Activated CD4-positive, alpha-beta T cell treated with anti-CD3 and anti-CD28 coated beads, Interleukin-2, amount 50 U/mL, for 1 hour (primary cell): ENCODE data around the gene RAP1GAP.
"Not testable (repeated sequence)": the region's sequence is repeated elsewhere in the genome, so short reads cannot be mapped to it uniquely, and the experiment has no call there.

Source experiments
- DNase-seq: peaks from one replicate; pipeline ENCODE4 v3.0.0-alpha.2; 2020

The RAP1GAP gene

DNA sequence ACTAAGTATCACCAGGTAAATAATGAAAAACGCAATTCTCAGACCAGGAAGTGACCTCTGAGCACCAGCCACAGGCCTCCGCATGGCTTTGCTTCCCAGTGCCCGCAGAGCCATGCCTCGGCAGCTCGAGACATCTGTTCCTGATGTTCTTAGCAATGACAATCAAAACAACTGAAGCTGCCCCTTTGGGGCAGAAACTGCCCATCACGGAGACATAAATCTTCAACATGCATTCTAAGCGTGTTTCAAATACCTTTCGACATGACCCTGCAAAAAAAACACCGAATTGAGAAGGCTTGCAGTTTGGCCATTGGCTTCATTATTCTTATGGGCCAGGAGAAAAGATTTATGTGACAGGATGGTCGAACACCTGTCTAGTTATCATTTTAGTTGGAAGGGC lies 5.8 kb upstream of the RAP1GAP start:
- no peak for DNase-seq

DNA sequence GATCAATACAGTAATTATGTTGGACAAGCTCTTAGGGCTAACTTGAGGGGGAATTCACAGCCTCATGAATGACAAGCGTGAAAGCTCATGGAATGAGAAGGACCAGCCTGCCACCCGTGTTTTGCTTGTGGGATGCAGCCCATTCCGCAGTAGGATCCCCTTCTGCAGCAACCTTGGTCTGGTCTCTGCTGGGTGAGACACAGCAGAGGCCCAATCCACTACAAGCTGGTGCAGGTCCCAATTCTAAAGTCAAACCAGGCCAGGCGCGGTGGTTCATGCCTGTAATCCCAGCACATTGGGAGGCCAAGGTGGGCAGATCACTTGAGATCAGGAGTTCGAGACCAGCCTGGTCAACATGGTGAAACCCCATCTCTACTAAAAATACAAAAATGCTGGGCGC lies 4.7 kb upstream of the RAP1GAP start:
- not testable (repeated sequence) for DNase-seq

DNA sequence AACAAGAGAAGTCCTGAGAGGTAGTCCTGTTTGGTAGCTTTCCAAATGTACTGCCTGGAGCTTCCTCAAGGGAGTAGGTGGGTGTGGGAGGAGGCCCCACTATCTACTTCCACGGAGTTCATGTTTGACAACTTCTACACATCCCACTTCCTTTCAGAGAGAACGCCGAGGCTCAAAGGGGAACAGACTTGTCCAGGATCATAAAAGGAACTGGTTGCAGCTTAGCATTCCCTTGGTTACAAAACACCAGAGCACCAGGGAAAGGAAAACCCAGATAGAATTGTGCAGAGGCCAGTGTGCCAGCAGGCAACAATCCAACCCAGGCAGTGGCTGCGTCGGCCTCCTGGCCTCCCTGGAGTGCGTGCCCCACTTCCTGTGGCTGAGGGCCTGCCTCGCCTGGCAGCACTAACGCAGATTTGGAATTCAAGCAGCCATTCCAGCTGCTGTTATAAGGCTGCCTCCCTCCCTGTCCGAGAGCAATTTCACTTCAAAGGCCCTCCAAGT lies 4.2 kb upstream of the RAP1GAP start:
- DNase-seq: no peak

DNA sequence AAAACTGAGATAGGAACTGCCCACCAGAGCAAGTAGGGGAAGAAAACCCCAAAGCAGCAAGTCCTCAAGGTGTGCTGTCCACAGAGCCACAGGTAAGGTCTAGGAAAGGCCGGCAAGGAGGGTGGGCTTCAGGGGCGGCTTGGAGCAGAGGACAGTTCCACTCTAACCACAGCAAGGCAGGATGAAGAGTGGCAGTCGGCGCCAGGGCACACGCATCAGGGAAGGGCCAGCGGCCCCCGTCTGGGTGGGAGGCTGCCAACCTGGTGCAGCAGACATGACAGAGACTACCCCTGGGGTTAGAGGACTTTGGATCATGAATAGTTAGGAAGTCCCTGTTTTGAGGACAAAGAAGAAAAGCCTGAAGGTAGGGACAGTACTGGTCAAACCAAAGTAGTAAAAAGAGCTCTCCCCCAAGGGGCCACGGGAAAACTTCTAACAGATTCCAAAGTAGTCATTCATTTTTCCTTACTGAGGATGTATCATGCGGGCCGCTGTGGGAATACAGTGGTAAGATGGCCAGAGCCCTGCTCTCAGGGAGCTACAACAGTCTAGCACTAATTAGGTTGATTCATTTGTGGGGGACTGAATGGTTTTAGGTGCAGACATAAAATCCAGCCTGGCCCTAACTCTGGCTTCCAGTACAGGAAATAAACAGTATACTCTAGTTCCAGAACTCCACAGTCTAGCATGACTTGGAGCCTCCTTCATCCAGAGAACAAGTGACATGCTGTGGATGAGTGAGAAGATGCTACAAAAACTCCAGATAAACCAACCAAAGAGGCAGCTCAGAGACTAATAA lies 3.5 kb upstream of the RAP1GAP start:
- DNase-seq: no peak

DNA sequence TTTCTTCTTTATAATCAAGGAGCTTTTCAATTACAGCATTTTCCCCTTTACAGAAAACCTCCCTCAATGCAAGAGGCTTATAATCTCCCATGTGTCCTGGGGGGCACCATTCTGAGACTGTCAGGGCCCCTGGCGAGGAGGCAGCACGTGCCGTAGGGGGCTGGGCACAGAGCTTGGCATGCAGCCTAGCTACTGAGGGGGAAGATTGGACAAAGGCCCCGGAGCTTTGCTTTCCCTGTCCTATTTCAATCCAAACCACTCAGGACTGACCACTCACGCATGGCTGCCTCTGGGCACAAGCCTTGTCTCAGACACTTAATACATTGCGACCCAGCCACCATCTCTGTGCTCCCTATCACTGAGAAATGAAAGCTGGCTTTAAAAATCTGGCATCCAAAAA lies 2.8 kb upstream of the RAP1GAP start:
- no peak for DNase-seq

DNA sequence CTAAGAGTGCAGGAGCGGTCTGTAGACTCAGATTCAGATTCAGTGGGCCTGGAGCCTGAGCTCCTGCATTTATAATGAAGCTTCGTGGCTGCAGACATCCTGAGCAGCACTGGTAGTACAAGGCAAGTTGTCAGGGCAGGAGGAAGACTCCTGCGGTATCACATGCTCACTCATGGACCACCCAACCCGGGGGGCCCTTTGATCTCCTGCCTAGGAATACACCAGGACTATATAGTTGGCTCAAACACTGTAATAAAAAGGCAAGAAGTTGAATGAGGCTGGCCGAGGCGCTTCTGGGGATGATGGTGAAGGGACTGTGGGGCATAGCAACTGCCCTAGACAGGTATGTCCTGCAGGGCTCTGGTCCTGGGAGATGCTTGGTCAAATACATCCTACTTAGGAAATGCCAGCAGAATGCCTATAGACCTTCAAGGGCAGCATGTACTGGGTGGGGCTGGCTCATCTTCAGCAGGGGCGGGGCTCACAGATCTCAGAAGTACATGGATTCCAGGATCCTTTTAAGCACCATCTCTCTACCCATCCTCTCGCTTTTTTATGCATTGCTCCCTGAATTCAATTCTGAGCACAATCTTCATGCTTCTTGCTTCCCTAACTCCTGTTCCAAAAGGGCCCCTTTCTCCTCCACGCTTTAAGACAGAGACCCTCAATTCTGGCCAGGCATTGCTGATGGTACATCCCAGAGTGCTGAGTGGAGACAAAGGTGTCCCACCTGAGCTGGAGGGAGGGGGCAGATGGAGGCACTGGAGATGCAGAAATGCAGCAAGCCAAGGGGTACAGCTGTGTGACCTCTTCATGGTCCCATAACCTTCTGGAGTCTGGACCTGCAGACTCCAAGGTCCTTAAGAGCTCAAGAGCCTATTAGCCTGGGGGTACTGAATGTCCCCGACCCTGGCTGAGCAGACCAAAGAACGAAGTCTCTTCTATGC lies 2.1 kb upstream of the RAP1GAP start:
- DNase-seq: no peak

DNA sequence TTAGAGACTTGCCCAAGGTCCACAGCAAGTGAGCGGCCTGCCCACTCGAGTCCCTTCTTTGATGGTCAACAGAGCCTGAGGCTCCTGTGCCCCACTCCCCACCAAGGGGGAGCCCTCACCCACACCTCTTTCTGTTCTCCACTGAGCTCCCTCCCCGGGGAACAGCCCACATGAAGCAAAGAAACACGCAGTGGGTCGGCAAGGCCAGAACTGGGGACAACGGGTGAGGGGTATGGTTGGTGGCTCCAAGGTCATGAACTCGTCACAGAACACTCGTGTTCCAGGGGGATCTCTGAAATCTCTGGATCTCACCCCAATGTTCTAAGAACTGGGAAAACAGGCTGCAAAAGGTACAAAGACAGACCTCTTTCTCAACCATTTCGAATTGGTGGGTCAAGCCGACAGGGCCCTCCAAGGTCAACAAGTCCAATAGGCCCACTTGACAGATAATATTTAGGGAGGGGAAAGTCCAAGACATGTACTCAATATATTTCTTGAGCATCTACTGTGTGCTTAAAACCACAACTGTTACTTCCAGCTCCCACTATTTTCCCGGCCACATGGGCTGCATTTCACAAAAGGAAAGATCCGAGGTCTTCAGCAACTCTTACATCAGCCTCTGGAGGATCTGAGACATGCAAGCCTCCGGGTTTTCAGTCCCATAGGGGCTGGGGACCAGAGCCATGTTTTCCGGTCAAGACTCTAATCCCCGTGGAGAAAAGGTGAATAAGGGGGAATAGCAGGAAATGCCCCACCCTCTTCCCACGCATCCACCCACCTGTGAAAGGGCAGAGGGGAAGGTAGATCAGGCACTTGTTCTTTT lies 1.1 kb upstream of the RAP1GAP start:
- no peak for DNase-seq

DNA sequence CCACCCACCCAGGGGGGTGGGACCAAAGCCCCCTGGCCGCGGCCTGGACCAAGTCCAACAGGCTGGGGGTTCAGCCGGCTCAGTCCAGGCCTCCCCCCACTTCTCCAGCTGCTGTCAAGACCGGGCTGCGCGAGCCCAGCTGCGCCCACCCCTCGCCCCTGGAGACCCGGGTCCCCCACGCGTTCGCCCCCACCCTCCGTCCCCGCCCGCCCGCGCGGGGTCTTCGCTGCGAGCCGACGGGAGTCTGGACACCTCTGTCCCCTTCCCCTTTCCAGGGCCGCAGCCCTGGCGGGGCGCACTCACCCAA lies 253 bp downstream of the RAP1GAP start:
- DNase-seq: no peak

DNA sequence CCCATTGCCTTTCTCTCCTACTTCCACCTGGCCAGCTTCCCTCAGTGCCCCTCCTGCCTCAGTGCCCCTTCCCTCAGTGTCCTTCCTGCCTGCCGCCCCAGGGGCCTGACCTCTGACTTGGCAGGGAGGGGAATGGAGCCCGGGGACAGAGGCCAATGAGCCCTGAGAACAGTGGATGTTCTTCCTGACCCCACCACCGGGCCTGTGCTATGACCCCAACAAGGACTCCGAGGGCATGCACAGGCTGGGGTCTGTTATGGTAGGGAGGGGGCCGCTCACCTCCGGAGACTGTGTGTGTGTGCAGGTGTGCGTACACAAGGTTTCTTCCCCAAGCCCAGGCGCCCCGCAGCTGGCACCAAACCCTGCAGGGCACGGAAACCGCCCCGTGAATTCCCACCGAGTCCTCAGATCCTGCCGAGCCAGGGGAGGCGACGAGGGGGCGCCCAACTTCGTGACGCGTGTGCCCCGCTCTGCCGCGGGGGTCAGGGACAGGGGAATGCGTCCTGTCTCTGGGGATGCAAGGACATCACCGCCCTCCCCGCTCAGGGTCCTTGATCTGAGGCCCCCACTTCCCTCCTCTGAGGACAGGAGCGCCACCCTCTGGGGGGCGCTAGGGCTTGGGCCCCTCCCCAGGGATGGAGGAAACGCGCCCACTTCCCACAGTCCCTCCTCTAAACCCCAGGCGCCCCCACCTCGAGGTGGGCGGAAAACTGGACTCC lies 766 bp downstream of the RAP1GAP start:
- DNase-seq: no peak

DNA sequence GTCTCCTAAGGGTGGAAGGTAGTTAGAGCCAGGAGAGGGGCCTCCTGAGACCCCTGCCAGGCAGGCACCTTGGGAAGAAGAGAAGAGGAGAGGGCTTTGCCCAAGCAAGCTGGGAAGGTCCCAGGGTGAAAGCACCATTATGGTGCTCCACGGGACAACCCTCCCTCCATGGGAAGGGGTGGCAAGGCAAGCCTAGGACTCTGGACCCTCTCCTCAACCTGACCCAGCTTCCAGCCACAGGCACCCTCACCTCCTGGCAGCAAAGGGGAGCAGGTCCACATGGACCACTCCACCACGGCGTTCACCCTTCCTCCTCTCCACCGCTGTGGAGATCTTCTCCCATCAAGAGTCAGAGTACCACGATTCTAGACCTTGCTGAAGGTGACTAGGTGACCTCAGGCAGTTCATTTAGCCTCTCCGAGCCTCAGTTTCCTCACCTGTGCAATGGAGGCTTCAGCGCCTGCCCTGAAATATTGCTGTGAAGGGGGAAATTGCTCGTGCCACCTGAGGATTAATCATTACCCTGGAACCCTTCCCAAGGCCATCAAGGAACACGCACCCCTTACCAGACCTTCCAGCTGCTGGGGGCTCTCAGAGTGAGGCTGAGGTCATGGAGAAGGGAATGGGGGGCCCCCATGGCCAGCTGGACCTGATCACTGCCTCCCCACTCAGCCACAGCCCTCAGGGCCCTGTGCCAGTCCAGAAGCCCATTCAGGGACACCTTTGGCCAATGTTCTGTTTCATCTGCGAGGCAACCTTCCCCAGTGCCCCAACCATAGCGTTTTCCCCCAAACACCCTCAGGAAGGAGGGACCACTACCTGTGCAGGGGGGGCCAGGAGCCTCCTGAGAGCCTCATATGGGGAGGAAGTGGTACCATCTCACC lies 1.6 kb downstream of the RAP1GAP start:
- no peak for DNase-seq

DNA sequence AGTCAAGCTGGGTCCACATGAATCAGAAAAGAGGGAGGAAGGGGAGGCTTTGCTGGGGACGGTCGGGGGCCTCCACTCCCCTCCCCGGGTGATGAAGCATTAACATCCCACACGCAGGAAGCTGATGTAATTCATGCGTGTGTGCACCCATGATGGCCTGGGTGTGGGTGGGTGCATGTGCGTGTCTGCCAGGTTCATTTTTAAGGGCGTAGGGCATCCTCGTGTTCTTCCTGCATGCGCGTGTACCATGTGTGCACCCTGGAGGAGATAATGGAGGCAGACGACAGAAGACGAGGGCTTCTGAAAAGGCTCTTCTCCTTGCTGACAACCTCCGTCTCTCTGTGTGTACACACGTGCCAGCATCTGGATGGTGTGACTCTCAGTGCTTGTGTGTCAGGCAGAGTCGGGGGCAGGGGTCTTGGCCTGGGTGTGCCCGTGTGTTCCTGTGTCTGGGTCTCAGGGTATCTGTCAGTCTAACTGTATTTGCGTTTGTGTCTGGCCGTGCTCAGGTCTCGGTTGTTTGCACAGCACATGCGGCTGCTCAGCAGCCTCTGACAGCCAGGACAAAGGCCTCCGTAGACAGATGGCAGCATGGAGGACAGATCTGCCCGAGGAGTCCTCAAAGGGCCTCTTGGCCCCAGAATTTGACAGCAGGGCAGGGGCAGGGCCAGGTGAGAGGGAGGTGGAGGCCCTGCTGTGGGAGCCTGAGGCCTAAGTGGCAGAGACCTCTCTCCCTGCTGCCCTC lies 2.4 kb downstream of the RAP1GAP start:
- DNase-seq: no peak

DNA sequence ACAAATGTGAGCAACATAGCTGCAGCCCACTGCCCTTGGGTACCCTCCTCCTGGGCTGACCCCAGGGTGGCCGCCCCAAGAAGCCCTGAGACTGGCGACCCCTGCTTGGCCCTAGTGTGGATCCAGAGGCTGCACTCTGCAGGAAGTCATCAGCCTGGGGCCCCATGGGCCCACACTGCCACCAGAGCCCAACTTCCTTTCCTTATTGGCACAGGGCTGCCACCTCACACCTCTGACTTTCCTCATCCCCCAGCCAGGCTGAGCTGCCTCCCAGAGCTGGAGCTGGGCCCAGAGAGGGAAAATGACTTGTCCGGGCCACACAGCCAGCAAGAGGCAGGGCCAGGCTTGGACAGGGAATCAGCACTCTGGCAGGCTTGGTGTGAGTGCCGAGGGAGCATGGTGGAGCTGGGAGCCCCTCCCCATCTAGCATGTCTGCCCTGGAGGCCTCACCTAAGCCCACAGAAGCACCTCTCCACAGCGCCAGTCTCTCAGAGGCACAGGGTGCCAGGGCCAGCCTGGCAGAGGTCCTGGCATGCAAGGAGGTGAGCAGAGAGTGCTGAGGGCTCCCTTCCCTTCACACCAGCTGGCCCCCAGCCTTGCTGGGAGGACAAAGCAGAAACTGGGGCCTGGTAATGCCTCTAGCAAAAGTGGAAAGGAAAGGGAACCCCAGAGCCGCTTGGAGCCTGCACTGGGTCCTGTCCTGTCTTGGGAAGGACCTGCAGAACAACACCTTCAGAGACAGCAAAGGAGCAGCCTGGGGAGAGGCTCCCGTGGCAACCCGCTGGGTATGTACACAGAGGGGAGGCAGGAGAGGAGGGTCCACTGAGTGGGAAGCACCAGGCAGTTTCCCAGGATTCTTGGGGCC lies 3.2 kb downstream of the RAP1GAP start:
- DNase-seq: no peak

DNA sequence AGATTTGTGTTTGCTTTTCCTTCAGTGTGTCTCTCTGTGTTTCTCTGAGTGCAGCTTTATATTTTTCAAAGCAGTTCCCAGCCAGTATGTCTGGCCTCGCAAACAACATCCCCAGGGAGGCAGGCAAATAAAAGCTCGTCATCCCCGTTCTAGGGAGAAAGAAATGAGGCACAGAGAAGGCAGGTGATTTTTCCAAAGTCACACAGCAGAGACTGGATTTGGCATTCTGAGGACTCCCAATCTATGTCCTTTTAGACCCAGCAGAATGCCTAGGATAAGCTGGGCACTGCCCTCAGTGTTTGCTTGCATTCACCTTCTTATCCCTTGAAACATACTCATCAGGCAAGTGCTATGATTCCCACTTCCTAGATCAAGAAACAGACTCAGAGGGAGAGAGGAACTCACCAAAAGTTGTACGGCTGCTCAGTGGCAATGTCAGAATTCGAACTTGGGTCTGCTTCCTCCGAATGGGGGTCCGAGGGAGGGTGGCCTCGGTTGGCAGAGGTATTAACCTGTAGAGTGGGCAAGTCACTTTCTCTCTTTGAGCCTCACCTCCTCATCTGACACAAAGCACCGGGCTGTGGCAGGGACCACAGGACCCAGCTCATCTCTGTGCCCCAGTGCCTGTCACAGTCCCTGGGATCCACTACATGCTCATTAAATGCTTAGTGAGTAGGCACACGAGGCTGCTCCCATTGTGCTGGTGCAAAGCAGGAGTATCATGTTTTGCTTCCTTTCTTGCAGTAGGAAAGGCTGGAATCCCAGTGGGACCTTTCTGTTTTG lies 4.2 kb downstream of the RAP1GAP start:
- DNase-seq: no peak

DNA sequence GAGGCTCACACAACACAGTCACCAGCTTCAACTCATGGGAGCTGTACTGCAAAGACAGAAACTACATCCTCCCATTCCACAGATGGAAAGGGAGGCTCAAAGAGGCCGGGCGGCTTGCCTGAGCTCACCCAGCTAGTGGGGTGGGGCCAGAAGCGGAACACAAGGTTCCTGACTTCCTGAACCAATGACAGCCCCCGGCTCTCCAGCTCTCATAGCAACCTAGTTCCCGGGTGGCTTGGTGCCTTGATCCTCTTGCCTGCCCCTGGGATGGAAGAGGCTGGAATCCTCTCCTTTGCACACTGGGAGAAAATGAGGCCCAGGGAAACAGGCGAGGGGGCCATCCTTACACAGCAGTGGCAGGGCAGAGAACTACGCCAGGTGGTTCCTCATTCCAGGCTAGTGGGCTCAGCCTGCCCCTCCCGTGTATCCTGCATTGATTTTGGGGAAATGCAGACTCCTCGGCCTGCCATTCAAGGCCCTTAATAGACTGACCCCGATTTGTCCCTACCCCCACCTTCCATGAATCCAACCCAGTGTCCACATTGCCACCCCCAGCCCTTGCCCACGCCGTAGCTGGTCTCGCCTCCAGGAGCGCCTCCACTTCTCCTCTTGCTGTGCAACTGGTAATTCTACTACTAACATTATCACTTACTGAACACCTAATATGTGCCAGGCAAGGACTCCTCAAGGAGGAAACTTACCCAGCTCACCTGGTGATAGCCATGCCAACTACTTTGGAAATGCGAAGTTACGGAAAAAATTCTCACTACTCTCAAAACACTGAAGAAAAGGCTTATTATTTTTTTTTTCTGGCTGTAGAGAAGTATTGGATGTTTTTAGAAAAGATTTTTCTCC lies 5.0 kb downstream of the RAP1GAP start:
- no peak for DNase-seq

DNA sequence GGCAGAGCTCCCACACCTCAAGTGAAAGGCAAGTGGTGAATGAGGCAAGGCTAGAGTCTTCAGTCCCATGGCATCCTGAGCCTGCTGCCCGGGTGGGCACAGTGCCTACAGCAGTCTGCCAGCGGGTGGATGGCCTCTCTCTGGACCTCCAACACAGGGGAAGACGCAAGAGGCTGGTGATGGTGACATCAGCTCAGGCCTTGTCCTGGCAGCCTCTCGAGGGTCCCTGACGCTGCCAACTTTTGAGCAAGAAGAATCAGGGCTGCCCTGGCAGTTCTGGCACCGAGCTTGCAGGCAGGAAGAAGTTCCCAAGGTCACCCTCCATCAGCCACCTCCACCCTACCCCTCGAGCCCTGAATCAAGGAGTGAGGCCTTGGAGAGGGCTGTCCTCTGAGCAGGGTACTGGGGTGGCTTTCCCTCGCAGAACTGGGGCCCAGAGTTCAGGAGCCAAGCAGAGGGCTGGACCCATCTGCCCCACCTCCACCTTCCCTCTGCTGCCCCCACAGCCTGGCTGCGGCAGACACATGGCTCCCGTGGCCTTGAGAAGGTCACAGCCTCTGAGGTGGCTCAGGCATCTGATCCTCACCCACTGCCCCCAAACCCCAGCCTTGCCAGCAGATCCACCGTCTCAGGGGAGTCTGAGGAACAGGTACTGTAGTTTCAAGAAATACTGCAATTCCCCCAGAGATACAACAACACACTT lies 5.8 kb downstream of the RAP1GAP start:
- no peak for DNase-seq

DNA sequence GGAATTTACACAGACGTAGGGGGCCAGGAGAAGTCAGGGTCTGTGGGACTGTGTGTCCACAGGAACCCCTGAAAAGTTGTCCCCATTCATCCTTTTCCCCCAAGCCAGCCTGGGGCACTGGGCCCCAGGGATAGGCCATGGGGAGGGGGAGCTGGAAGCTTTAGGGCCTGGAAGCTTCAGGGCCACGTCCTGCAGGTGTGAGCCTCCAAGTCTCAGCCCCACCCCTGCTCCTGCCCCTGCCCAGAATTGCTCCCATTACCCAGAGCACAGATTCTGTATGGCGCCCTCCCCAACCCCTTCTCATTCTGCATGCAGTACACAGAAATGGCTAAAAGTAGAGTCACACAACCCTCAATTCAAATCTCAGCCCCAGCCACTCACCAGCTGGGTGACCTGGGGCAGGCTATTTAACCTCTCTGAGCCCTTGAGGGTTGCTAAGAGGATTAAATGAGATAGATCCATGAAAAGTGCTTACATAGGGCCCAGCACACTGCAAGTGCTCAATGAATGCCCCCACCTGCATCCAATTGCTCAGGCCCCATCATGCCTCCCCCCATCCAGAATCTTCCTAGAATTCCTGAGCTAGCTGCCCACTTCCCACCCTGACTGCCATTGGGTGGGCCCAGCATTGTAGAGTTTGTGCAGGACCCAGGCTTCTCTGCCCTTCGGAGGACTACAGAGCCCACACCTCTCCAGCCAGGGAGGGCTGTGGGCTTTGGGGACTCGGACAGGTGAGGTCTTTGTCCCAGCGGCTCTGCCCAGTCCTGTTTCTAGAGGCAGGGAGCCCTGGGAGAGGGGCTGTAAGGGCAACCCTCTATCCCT lies 6.5 kb downstream of the RAP1GAP start:
- DNase-seq: no peak
